GM21529 (cell line): ENCODE results near the gene TSR3.

Source experiments
- ATAC-seq: cut with Tn5 transposase; IDR thresholded peaks from one replicate; pipeline ENCODE4 v1.9.1; 2021; ENCODE audit not compliant: unreplicated experiment

The TSR3 gene

GRCh38 chr16:1326391-1326790 lies 25.3 kb downstream of the TSR3 start:
- ATAC-seq, result no peak

DNA sequence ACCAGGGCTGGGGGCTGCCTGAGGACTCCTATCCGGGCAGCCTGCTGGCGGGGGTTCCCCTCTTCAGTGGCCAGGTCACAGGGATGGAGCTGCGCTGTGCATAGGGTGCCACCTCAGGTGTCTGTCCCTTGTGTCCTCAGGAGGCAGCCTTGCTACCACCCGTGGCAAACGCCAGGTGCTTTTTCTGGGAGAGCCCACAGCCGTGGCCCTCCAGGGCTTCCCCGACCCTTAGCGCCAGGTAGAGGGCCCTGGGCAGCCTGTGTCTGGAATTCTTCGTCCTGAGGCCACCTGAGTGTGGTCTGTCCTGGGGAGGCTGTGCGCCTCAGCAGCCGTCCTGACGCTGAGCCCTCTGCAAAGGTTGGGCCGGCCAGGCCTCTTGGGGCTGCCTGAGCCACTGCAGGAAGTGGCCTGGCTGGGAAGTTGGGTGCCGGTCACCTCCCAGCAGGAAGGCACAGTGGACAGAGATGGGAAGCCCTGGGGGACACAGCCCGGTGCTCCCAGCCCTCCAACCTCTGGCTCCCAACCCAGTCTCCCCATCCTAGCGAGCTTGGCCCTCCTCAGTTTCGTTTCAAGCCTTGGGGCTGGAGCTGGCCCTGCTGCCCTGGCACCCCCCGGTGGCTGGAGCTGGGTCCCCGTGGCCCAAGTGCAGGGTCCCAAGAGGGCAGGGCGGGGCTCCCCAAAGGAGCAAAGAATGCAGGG lies 25.9 kb downstream of the TSR3 start:
- ATAC-seq, result no peak

DNA sequence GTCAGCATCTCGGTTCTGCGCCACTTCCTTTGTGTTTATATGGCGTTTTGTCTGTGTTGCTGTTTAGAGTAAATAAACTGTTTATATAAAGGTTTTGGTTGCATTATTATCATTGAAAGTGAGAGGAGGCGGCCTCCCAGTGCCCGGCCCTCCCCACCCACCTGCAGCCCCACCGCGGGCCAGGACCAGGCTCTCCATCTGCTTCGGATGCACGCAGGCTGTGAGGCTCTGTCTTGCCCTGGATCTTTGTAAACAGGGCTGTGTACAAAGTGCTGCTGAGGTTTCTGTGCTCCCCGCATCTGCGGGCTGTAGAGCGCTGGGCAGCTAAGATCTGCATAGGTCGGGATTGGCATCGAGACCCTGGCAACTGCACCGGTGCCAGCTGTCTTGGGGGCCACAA lies 26.4 kb downstream of the TSR3 start:
- no peak for ATAC-seq

DNA sequence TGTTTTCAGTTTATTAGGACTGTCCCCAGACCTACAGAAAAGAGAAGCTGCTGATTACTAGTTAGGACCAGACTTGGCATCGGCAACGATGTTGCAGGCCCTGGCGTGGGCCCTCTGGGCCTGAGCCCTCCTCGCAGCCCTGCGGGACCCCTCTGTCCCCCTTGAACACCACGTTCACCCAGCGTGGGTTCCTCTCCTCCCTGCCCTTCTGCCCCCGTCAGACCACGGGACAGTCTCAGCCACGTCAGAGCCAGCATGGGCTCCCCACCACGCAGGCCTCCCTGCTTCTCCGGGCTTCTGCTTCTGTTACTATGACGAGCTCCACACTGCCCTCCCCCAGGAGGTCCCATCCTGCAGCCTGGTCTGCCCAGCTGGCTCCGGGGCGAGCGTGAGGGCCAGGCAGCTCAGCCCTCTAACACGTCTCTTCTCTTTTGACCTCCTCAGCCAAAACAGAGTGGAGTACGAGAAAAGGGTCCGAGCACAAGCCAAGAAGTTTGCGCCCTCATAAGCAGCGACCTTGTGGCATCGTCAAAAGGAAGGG lies 27.3 kb downstream of the TSR3 start:
- ATAC-seq, result no peak

- ATAC-seq, result no peak
Measured at GRCh38 chr16:1323296-1324239, 28.1 kb downstream of the TSR3 start.

DNA sequence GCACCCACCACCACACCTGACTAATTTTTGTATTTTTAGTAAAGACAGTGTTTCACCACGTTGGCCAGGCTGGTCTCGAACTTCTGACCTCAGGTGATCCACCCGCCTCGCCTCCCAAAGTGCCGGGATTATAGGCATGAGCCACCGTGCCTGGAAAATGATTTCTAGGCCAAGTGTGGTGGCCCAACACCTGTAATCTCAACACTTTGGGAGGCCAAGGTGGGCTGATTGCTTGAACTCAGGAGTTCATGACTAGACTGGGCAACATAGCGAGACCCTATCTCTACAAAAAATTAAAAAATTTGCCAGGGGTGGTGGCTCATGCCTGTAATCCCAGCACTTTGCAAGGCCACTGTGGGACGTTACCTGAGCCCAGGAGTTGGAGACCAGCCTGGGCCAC lies 29.3 kb downstream of the TSR3 start:
- ATAC-seq, result no peak

DNA sequence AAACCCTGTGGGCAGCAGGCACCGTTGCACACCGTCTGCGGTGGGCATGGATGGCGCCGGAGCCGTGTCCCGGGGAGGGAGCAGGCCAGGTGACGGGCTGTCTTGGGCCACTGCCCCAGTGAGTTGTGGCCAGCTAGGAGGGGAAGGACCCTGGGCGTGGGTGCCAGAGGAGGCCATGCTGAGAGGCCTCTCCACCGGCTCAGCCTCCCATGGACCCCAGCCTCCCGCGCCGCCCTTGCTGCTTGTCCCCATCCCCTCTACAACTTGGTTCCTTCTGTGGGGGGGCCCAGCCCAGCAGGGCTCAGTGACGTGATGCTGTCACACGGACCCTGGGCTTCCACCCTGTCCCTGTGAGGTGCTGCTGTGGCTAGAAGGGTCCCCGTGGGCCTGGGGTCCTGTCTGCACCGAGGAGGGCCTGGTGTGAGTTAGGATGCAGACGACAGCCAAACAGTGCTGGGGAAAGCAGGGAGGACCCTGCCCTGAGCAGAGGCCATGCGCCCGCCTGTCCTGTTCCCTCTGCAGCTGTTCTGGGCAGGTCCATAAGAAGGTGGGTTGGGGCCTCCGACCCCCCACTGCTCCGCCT lies 30.9 kb downstream of the TSR3 start:
- ATAC-seq, result no peak

GRCh38 chr16:1320097-1320496 lies 31.6 kb downstream of the TSR3 start:
- no peak for ATAC-seq

- no peak for ATAC-seq
Measured at GRCh38 chr16:1319041-1319440, 32.6 kb downstream of the TSR3 start.

DNA sequence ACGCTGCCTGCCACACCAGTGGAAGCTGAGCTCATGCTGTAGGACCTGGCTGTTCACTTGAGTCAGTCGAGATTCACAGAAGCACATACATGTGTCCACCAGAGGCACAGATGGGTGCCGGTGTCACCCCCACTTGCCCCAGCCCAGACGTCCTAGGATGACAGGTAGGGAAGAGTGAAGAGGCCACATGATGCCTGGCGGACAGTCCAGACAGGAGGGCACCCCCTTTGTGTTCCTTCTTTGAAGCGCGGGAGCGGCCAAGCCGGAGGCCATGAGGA lies 33.5 kb downstream of the TSR3 start:
- ATAC-seq, result no peak

- ATAC-seq, result no peak
Measured at GRCh38 chr16:1317479-1318267, 34.0 kb downstream of the TSR3 start.

- no peak for ATAC-seq
Measured at GRCh38 chr16:1316033-1316405, 35.7 kb downstream of the TSR3 start.

GRCh38 chr16:1315081-1316032 lies 36.3 kb downstream of the TSR3 start:
- ATAC-seq, result no peak

DNA sequence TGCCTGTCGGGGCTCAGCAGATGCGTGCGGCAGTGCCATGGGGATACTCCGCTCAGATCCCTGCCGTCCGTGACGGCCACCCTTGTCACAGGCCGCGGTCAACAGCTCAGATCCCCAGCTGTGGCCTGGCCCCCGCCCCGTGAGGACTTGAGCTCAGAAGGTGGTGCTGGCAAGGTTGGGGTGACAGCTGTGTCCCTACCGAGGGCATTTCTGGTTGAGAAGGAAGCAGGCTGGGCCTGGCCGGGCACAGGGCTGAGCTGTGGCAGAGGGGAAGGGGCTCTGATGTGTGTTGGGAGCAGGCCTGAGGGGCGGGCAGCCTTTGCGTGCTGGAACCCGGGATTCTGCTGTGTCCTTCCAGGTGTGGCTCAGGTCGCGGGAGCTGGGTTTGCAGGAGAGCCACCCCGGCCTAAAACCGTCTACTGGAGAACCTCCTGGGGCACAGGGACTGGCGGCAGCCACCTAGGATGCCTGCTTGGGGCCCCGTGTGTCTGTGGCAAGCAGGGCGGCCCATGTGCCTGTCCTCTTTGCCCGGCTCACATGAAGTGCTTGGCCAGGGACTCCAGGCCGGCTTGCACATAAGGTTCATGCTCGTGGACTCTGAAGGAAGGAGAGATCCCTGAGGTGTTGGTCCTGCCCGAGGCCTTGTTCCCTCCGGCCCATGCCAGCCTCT lies 37.1 kb downstream of the TSR3 start:
- ATAC-seq, result no peak

DNA sequence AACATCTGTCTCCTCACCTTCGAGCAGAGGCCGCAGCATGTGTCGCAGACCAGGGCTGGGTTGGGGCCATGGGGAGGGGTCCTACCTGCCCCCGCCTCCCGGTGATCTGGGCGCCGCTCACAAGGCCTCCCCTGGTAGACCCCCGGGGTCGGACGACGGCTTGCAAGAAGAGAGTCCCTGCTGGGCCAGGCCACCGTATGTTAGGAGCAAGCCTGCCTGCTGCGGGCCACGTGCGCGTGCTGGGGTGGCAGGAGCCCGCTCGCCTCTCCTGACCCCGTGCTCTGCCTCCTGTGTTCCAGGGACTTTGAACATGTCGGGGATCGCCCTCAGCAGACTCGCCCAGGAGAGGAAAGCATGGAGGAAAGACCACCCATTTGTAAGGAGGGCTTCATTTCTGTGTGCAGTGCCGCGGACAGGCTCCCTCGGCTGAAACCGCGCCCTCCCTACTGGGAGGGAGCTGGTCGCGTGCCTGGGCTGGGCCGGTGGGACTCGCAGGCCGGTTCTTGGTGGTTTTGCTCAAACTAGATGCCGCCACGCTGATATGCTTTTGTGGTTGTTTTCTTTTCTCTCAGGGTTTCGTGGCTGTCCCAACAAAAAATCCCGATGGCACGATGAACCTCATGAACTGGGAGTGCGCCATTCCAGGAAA lies 37.8 kb downstream of the TSR3 start:
- no peak for ATAC-seq

DNA sequence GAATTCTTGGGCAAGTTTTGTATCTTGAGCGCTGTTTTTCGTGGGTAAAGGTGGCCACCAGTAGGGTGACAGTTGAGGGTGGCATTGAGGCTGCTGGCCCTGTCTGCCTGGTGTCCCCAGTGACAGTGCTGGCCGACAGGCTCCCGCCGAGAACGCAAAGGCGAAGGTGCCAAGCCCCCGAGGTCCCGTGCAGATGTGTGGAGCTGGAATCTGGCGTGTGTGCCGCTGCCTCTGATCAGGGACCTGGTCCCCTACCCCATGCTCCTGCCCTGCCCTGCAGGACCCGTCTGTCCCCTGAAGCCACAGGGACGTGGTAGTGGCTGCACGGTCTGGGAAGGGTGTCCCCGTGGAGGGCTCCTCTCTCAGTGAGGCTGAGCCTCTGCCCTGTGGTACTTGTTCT lies 38.8 kb downstream of the TSR3 start:
- ATAC-seq, result no peak

GRCh38 chr16:1312467-1312816 lies 39.2 kb downstream of the TSR3 start:
- ATAC-seq, result no peak

GRCh38 chr16:1311738-1312466 lies 39.8 kb downstream of the TSR3 start:
- no peak for ATAC-seq
